T-helper 1 cell treated with Interleukin-12 subunit alpha and Interleukin-12 subunit beta and Interleukin-4 antibody, amounts not matched to agents 30 ng/mL and 1 ng/mL, for 36 hours (primary cell): Measurements from ENCODE around the gene ADCY7. TPM values are rescaled to one million over a fixed set of nuclear protein-coding genes. Genes with fewer than 3 reads are reported as not detected.

ENCODE experiments used
- intact Hi-C: fragments of 100-400 bp; cut with micrococcal nuclease; formaldehyde crosslinking; loops from one replicate; pipeline ENCODE4 v1.15.1; 2024
- total RNA-seq: library from RNA; stranded (reverse); gene quantifications from 2 replicates; pipeline ENCODE4 v1.2.3, GENCODE V29; 2022

The ADCY7 gene
- total RNA-seq, 1 donor from 2014 or later = 213 TPM

- intact Hi-C loops = loop anchor here (1.0 to 5.0 kb wide), 13 partner anchors 8 to 541 kb away; partner anchors contain the start of genes CNEP1R1, HEATR3, NKD1 and SNX20
Observed at GRCh38 chr16:50265716-50266336, 525 bp upstream of the ADCY7 start.

- intact Hi-C loops = loop anchor here (2.0 to 5.0 kb wide), 6 partner anchors 200 to 540 kb away; partner anchors contain the start of genes HEATR3, NKD1 and SNX20
Observed at GRCh38 chr16:50267151-50267631, 840 bp downstream of the ADCY7 start.

- intact Hi-C loops = loop anchor here (2.0 to 5.0 kb wide), 6 partner anchors 200 to 540 kb away; partner anchors contain the start of genes HEATR3, NKD1 and SNX20
Observed at GRCh38 chr16:50267651-50268050, 1.3 kb downstream of the ADCY7 start.

GRCh38 chr16:50268352-50268751 is 2.0 kb downstream of the ADCY7 start:
- intact Hi-C loops = loop anchor here (5.0 kb wide), 5 partner anchors 201 to 539 kb away; partner anchors contain the start of genes HEATR3, NKD1 and SNX20

GRCh38 chr16:50269061-50269705 is 2.8 kb downstream of the ADCY7 start:
- intact Hi-C loops = loop anchor here (5.0 kb wide), 5 partner anchors 202 to 538 kb away; partner anchors contain the start of genes HEATR3, NKD1 and SNX20

GRCh38 chr16:50269769-50270509 is 3.6 kb downstream of the ADCY7 start:
- intact Hi-C loops = loop anchor here (5.0 kb wide), 5 partner anchors 203 to 537 kb away; partner anchors contain the start of genes HEATR3, NKD1 and SNX20

GRCh38 chr16:50270510-50271147 is 4.3 kb downstream of the ADCY7 start:
- intact Hi-C loops = no loop called here

- intact Hi-C loops = no loop called here
Observed at GRCh38 chr16:50271148-50272041, 5.0 kb downstream of the ADCY7 start.

GRCh38 chr16:50272111-50272571 is 5.8 kb downstream of the ADCY7 start:
- intact Hi-C loops = no loop called here

GRCh38 chr16:50272687-50273381 is 6.5 kb downstream of the ADCY7 start:
- intact Hi-C loops = no loop called here

GRCh38 chr16:50273382-50273690 is 7.0 kb downstream of the ADCY7 start:
- intact Hi-C loops = no loop called here

GRCh38 chr16:50273888-50274325 is 7.6 kb downstream of the ADCY7 start:
- intact Hi-C loops = loop anchor here (1.0 to 2.0 kb wide), 3 partner anchors 8 to 473 kb away; partner anchors contain the start of genes ADCY7 and CNEP1R1

- intact Hi-C loops = loop anchor here (1.0 to 2.0 kb wide), 3 partner anchors 8 to 472 kb away; partner anchors contain the start of genes ADCY7 and CNEP1R1
Observed at GRCh38 chr16:50274326-50275097, 8.2 kb downstream of the ADCY7 start.

GRCh38 chr16:50275098-50275415 is 8.7 kb downstream of the ADCY7 start:
- intact Hi-C loops = loop anchor here (2.0 kb wide), 2 partner anchors 250 to 472 kb away; partner anchors contain the start of gene CNEP1R1

- intact Hi-C loops = loop anchor here (2.0 kb wide), 3 partner anchors 61 to 471 kb away; partner anchors contain the start of gene CNEP1R1
Observed at GRCh38 chr16:50275428-50276325, 9.3 kb downstream of the ADCY7 start.

GRCh38 chr16:50276326-50276640 is 9.9 kb downstream of the ADCY7 start:
- intact Hi-C loops = loop anchor here (2.0 kb wide), 1 partner anchor 61 kb away; no protein-coding TSS in a partner anchor

- intact Hi-C loops = loop anchor here (1.0 to 2.0 kb wide), 2 partner anchors 62 to 125 kb away; no protein-coding TSS in a partner anchor
Observed at GRCh38 chr16:50276801-50277555, 10.6 kb downstream of the ADCY7 start.
